CD8-positive, alpha-beta memory T cell (primary cell): ENCODE results near the gene ZNRF4. TPM values are rescaled to one million over a fixed set of nuclear protein-coding genes. Genes with fewer than 3 reads are reported as not detected.

Source experiments
- CTCF ChIA-PET: fragments of 350-600 bp; sonication (Branson Sonifier 250); formaldehyde crosslinking; loops from one replicate; lab custom pipeline; 2021; ENCODE audit warnings: antibody characterized with exemption; lab: Charles Lee
- POLR2A ChIA-PET: fragments of 350-600 bp; sonication (Branson Sonifier 250); formaldehyde crosslinking; loops from one replicate; lab custom pipeline; 2021; ENCODE audit warnings: antibody characterized with exemption; lab: Charles Lee
- DNase-seq, 5 donors: peaks; one replicate each; pipeline versions ENCODE4 v3.0.0 to v3.0.0-alpha.2; 2020 to 2022; ENCODE audit warnings: mixed read lengths in 1 of 5
- H3K27ac ChIP-seq: one replicate; pipeline ENCODE4 v1.7.0; 2013; ENCODE audit warnings: low read depth, mild to moderate bottlenecking, low read length, moderate library complexity
- H3K27me3 ChIP-seq: 2 replicates; pipeline ENCODE4 v1.7.0; 2013; ENCODE audit warnings: low read length, mild to moderate bottlenecking; ENCODE audit not compliant: insufficient read depth, poor library complexity, severe bottlenecking
- H3K36me3 ChIP-seq: 2 replicates; pipeline ENCODE4 v1.7.0; 2013; ENCODE audit warnings: mild to moderate bottlenecking, low read length, moderate library complexity; ENCODE audit not compliant: insufficient read depth
- H3K4me1 ChIP-seq: 2 replicates; pipeline ENCODE4 v1.7.0; 2013; ENCODE audit warnings: mild to moderate bottlenecking, low read length, moderate library complexity; ENCODE audit not compliant: insufficient read depth
- H3K4me3 ChIP-seq: 2 replicates; pipeline ENCODE4 v1.7.0; 2013; ENCODE audit warnings: mild to moderate bottlenecking, low read length
- H3K9me3 ChIP-seq: 2 replicates; pipeline ENCODE4 v1.7.0; 2013; ENCODE audit warnings: mild to moderate bottlenecking, low read length
- H3K27ac Mint-ChIP-seq, 8 donors: one replicate each; pipeline ENCODE4 v1.8.0; 2020 to 2021; ENCODE audit warnings: mixed read lengths in 8 of 8, mild to moderate bottlenecking in 6 of 8, inconsistent platforms in 3 of 8, moderate library complexity in 3 of 8
- H3K27me3 Mint-ChIP-seq, 2 donors: one replicate each; pipeline ENCODE4 v1.8.0; 2020 to 2021; ENCODE audit warnings: mixed read lengths in 2 of 2, mild to moderate bottlenecking in 1 of 2, moderate library complexity in 1 of 2
- H3K36me3 Mint-ChIP-seq, 3 donors: one replicate each; pipeline ENCODE4 v1.8.0; 2020 to 2021; ENCODE audit warnings: mixed read lengths in 3 of 3, inconsistent platforms in 1 of 3, mild to moderate bottlenecking in 1 of 3
- H3K4me1 Mint-ChIP-seq, 3 donors: one replicate each; pipeline ENCODE4 v1.8.0; 2020 to 2021; ENCODE audit warnings: mixed read lengths in 3 of 3, inconsistent platforms in 1 of 3, mild to moderate bottlenecking in 1 of 3
- H3K4me3 Mint-ChIP-seq, 7 donors: one replicate each; pipeline ENCODE4 v1.8.0; 2020 to 2021; ENCODE audit warnings: mixed read lengths in 7 of 7, mild to moderate bottlenecking in 6 of 7, moderate library complexity in 4 of 7, inconsistent platforms in 2 of 7
- H3K9me3 Mint-ChIP-seq, 5 donors: one replicate each; pipeline ENCODE4 v1.8.0; 2020 to 2022; ENCODE audit warnings: mixed read lengths in 5 of 5, mild to moderate bottlenecking in 3 of 5, moderate library complexity in 2 of 5, inconsistent platforms in 1 of 5
- polyA plus RNA-seq: library from polyadenylated mRNA; unstranded; fragments of 300-500 nt; fragmentation: Illumina TruSeq; gene quantifications from one replicate; pipeline ENCODE4 v1.2.3, GENCODE V29; 2021
- total RNA-seq, 2 experiments: library from RNA; stranded (reverse); gene quantifications; one replicate each; pipeline ENCODE4 v1.2.3, GENCODE V29; 2021

The ZNRF4 gene
- total and polyA plus RNA-seq, 3 experiments from 2014 or later = not detected

DNA sequence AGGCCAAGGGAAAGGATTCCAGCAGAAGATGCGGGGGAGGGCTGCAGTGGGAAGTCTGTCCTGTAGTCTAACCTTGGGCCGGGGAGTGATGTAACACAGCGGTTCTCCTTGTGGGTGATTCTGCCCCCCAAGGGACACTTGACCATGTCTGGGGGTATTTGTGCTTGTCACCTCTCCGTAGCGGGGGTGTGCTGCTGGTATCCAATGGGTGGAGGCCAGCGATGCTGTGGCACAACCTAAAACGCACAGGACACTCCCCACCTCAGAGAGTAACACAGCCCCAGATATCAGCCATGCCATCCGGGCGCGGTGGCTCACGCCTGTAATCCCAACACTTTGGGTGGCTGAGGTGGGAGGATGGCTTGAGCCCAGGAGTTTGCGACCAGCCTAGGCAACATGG, 36.3 kb downstream of the ZNRF4 start:
- peaks cover 0 to 10% (median 0%) of the 10 kb centered on the region in 5 donors for H3K9me3 Mint-ChIP-seq
- no peaks in the 10 kb centered on the region for H3K4me1 Mint-ChIP-seq
- no peak overlapping the region for H3K27ac Mint-ChIP-seq
- Histone ChIP-seq H3K27ac (no peak overlapping the region), H3K27me3 (peaks cover 8% of the 10 kb centered on the region), H3K9me3 (no peaks in the 10 kb centered on the region), H3K36me3 (no peaks in the 10 kb centered on the region), H3K4me1 (no peaks in the 10 kb centered on the region), H3K4me3 (no peak overlapping the region)
- CTCF ChIA-PET = no interaction called here
- H3K4me3 Mint-ChIP-seq = no peak overlapping the region
- POLR2A ChIA-PET = no interaction called here
- H3K27me3 Mint-ChIP-seq = peaks cover 45 to 46% of the 10 kb centered on the region in 2 donors
- no peaks in the 10 kb centered on the region for H3K36me3 Mint-ChIP-seq
- DNase-seq = no peak

DNA sequence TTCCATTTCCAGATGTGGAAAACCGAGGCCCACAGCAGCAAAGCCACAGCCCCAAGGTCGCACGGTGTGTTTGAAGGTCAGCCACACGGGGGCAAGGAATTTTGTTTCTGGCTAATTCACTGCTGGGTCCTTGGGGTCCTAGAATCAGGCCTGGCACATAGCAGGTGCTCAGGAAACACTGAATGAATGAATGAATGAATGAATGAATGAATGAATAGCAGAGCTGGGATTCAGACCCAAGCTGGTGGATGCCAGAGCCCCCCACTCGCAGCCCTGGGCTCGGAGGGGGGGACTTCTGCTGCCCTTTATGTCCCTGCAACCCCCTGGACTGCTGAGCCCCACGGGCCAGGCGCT, 37.0 kb downstream of the ZNRF4 start:
- Mint-ChIP-seq H3K9me3 (peaks cover 0 to 10% (median 2%) of the 10 kb centered on the region in 5 donors), H3K27ac (no peak overlapping the region), H3K36me3 (no peaks in the 10 kb centered on the region), H3K4me3 (no peak overlapping the region), H3K27me3 (peaks cover 50 to 52% of the 10 kb centered on the region in 2 donors), H3K4me1 (no peaks in the 10 kb centered on the region)
- Histone ChIP-seq H3K4me1 (no peaks in the 10 kb centered on the region), H3K27me3 (peaks cover 8% of the 10 kb centered on the region), H3K9me3 (no peaks in the 10 kb centered on the region), H3K27ac (no peak overlapping the region), H3K4me3 (no peak overlapping the region), H3K36me3 (no peaks in the 10 kb centered on the region)
- ChIA-PET POLR2A (no interaction called here), CTCF (no interaction called here)
- no peak for DNase-seq

DNA sequence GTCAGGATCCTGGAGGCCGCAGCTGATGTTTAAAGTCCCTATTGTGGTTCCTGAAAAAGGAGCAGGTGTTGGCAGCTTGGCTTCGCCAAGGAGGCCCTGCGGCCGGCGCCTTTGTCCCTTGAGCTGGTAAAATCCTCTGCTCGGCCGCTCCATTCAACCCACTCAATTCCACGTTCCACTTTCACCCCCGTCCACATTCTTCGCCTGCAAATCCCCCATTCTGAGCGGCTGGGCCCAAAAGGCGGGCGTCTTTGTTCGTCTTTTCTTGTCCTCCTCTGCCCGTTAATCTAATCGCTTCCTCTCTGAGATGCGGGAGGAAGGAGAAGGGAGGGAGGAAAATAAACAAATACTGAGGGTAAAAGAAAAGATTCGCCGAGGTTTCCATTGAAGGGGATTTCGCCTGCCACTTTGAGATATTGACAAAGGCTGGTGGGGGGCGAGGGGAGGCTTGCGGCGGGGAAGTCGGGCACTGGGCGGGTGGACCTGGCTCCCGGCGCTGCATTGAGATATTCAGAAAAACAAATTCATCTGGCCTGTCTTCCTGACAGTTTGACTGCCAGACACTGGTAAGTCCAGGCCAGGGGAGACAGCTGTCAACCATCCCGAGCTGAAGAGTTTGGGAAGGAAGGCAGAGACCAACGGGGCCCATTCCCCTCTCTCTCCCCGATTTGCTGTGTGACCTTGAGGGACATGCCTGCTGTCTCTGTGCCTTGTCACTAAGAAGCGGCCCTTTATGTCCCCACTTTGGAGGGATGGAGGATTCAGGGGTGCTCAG, 37.6 kb downstream of the ZNRF4 start:
- ChIA-PET POLR2A (no interaction called here), CTCF (no interaction called here)
- H3K27me3 Mint-ChIP-seq = peaks cover 55 to 56% of the 10 kb centered on the region in 2 donors
- Histone ChIP-seq H3K36me3 (no peaks in the 10 kb centered on the region), H3K9me3 (no peaks in the 10 kb centered on the region), H3K4me1 (no peaks in the 10 kb centered on the region), H3K27ac (no peak overlapping the region), H3K4me3 (no peak overlapping the region), H3K27me3 (peaks cover 8% of the 10 kb centered on the region)
- no peak for DNase-seq
- H3K27ac Mint-ChIP-seq = no peak overlapping the region
- H3K4me1 Mint-ChIP-seq = no peaks in the 10 kb centered on the region
- H3K9me3 Mint-ChIP-seq = peaks cover 0 to 10% (median 2%) of the 10 kb centered on the region in 5 donors
- H3K36me3 Mint-ChIP-seq = no peaks in the 10 kb centered on the region
- H3K4me3 Mint-ChIP-seq = no peak overlapping the region

DNA sequence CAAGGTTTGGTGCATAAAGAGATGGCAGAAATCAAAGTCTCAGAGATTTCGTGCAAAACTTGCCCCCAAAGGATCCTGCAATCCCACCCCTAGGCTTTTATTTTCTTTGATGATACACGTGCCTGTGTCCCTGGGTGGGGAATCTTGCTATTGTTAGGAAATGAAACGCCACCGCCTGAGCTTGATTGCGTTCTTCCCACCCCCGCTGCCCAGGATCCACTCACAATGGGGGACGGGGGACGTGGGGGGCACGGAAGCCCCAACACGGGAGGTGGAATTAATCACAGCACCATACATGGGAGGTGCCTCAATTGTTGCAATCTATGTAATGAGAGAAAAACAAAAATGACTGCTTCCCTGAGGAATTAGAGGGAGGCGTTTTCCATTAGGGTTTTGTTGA, 39.6 kb downstream of the ZNRF4 start:
- Histone ChIP-seq H3K9me3 (no peaks in the 10 kb centered on the region), H3K4me3 (no peak overlapping the region), H3K36me3 (no peaks in the 10 kb centered on the region), H3K27me3 (peaks cover 8% of the 10 kb centered on the region), H3K4me1 (no peaks in the 10 kb centered on the region), H3K27ac (no peak overlapping the region)
- CTCF ChIA-PET = no interaction called here
- Mint-ChIP-seq H3K27me3 (peaks cover 57 to 60% of the 10 kb centered on the region in 2 donors), H3K27ac (no peak overlapping the region), H3K4me3 (no peak overlapping the region), H3K4me1 (no peaks in the 10 kb centered on the region), H3K36me3 (no peaks in the 10 kb centered on the region), H3K9me3 (peaks cover 0 to 10% (median 6%) of the 10 kb centered on the region in 5 donors)
- POLR2A ChIA-PET = no interaction called here
- DNase-seq = no peak

DNA sequence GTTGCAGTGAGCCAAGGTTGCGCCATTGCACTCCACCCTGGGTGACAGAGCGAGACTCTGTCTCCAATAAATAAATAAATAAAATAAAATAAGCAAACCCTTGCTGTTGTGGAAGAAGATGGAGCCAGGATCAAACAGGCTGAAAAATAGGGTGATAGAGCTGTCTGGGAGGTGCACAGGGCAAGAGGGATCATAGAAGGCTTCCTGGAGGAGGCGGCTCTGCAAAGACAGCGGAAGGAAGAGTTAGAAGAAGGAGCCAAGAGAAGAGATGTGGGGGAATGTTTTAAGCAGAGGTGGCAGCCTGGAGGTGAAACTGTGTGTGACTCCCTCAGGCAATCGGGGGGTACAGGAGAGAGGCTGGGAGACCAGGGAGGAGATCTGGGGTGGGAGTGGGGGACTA, 40.6 kb downstream of the ZNRF4 start:
- Histone ChIP-seq H3K4me3 (no peak overlapping the region), H3K9me3 (no peaks in the 10 kb centered on the region), H3K27ac (no peak overlapping the region), H3K27me3 (peaks cover 8% of the 10 kb centered on the region), H3K4me1 (no peaks in the 10 kb centered on the region), H3K36me3 (no peaks in the 10 kb centered on the region)
- no peaks in the 10 kb centered on the region for H3K4me1 Mint-ChIP-seq
- ChIA-PET POLR2A (no interaction called here), CTCF (no interaction called here)
- DNase-seq = no peak
- H3K9me3 Mint-ChIP-seq = peaks cover 0 to 14% (median 6%) of the 10 kb centered on the region in 5 donors
- H3K36me3 Mint-ChIP-seq = peaks cover 0 to under 1% (median 0%) of the 10 kb centered on the region in 3 donors
- H3K27me3 Mint-ChIP-seq = peaks cover 47 to 52% of the 10 kb centered on the region in 2 donors
- no peak overlapping the region for H3K4me3 Mint-ChIP-seq
- no peak overlapping the region for H3K27ac Mint-ChIP-seq

DNA sequence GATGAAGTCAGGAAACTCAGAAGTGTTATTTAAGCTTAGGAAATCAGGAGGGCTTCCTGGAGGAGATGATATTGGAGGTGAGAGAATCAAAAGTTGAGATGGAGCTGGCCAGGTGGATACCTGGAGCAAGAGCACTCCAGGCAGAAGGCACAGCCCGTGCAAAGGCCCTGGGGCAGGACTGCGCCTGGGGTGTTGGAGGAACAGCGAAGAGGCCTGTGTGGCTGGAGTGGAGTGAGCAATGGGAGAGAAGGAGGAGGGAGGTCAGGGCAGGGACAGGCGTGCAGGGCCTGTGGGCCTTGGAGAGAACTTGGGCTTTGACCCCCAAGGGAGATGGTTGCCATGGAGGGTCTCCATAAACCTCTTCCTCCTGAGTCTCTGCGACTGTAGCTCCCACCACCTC, 42.1 kb downstream of the ZNRF4 start:
- no peaks in the 10 kb centered on the region for H3K9me3 ChIP-seq
- Mint-ChIP-seq H3K4me3 (no peak overlapping the region), H3K9me3 (peaks cover 7 to 27% (median 12%) of the 10 kb centered on the region in 5 donors), H3K27me3 (peaks cover 44 to 45% of the 10 kb centered on the region in 2 donors), H3K36me3 (peaks cover 0 to 8% (median 0%) of the 10 kb centered on the region in 3 donors), H3K27ac (no peak overlapping the region), H3K4me1 (no peaks in the 10 kb centered on the region)
- DNase-seq = no peak
- H3K27me3 ChIP-seq = peaks cover 8% of the 10 kb centered on the region
- no peak overlapping the region for H3K4me3 ChIP-seq
- ChIA-PET POLR2A (no interaction called here), CTCF (no interaction called here)
- no peak overlapping the region for H3K27ac ChIP-seq
- H3K4me1 ChIP-seq = no peaks in the 10 kb centered on the region
- no peaks in the 10 kb centered on the region for H3K36me3 ChIP-seq

DNA sequence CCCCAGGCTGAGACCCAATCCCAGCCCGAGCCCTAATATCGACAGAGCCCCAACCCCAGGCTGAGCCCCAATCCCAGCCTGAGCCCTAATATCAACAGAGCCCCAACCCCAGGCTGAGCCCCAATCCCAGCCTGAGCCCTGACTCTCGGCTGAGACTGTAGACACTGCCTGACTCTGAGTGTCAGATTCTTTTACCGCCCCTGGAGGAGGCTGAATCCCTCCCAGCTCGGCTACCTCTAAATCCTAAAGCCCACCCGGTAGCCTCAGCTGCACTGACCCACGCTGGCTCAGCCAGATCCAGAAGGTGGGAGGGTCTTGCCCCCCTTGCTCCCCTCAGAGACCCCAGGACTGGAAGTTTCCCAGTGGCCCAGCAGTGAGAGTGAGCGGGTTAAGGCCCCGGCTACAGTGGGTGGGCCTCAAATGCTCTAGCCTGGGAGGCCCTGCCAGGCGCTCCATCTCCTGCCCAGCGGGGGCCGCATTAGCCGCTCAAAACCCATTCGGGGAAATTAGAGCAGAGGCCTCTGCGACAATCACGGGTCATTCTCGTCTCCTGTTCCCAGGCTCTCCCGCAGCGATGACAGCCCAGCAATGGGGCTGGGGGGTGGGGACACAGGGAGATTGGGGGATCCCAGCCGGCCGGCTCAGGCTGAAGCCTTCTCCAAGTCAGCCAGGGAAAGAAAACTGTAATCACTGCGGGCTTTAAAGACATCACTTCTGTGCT, 43.8 kb downstream of the ZNRF4 start:
- Mint-ChIP-seq H3K27me3 (peaks cover 37 to 40% of the 10 kb centered on the region in 2 donors), H3K4me3 (no peak overlapping the region), H3K27ac (no peak overlapping the region), H3K4me1 (no peaks in the 10 kb centered on the region), H3K36me3 (peaks cover 0 to 8% (median 2%) of the 10 kb centered on the region in 3 donors), H3K9me3 (peaks cover 16 to 40% (median 20%) of the 10 kb centered on the region in 5 donors)
- no peak overlapping the region for H3K4me3 ChIP-seq
- POLR2A ChIA-PET = no interaction called here
- H3K27ac ChIP-seq = no peak overlapping the region
- DNase-seq = no peak
- H3K27me3 ChIP-seq = no peaks in the 10 kb centered on the region
- no peaks in the 10 kb centered on the region for H3K36me3 ChIP-seq
- no peaks in the 10 kb centered on the region for H3K4me1 ChIP-seq
- CTCF ChIA-PET = interaction anchor here (0.7 kb wide), 1 partner anchor 11 kb away, joined by 3 read pairs; no protein-coding TSS in a partner anchor
- no peaks in the 10 kb centered on the region for H3K9me3 ChIP-seq

DNA sequence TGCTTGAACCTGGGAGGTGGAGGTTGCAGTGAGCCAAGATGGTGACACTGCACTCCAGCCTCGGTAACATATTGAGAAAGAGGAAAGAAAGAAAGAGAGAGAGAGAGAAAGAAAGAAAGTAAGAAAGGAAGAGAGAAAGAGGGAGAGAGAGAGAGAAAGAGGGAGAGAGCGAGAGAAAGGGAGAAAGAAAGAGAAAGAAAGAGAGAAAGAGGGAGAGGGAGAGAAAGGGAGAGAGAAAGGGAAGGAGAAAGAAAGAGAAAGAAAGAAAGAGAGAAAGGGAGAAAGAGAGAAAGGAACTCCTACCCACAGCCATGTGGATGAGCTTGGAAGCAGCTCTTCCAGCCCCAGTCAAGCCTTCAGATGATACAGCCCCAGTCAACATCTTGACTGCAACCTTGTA, 46.7 kb downstream of the ZNRF4 start:
- Histone ChIP-seq H3K36me3 (no peaks in the 10 kb centered on the region), H3K9me3 (no peaks in the 10 kb centered on the region), H3K4me1 (no peaks in the 10 kb centered on the region), H3K27ac (no peak overlapping the region), H3K4me3 (no peak overlapping the region), H3K27me3 (no peaks in the 10 kb centered on the region)
- POLR2A ChIA-PET = no interaction called here
- H3K36me3 Mint-ChIP-seq = peaks cover 0 to 8% (median 2%) of the 10 kb centered on the region in 3 donors
- no peaks in the 10 kb centered on the region for H3K4me1 Mint-ChIP-seq
- H3K27ac Mint-ChIP-seq = no peak overlapping the region
- peaks cover 22 to 27% of the 10 kb centered on the region in 2 donors for H3K27me3 Mint-ChIP-seq
- peaks cover 16 to 41% (median 25%) of the 10 kb centered on the region in 5 donors for H3K9me3 Mint-ChIP-seq
- CTCF ChIA-PET = no interaction called here
- no peak for DNase-seq
- H3K4me3 Mint-ChIP-seq = no peak overlapping the region
